GM12801 (cell line): ENCODE data around the gene SMARCD1.

Source experiments
- CTCF ChIP-seq: IDR thresholded peaks from one replicate; pipeline ENCODE4 v1.5.1; 2011; ENCODE audit warnings: control low read depth; ENCODE audit not compliant: insufficient read length; ENCODE audit errors: extremely low read depth

Gene SMARCD1

GRCh38 chr12:50103351-50103750 lies 18.2 kb downstream of the SMARCD1 start:
- no peak for TF ChIP-seq CTCF

DNA sequence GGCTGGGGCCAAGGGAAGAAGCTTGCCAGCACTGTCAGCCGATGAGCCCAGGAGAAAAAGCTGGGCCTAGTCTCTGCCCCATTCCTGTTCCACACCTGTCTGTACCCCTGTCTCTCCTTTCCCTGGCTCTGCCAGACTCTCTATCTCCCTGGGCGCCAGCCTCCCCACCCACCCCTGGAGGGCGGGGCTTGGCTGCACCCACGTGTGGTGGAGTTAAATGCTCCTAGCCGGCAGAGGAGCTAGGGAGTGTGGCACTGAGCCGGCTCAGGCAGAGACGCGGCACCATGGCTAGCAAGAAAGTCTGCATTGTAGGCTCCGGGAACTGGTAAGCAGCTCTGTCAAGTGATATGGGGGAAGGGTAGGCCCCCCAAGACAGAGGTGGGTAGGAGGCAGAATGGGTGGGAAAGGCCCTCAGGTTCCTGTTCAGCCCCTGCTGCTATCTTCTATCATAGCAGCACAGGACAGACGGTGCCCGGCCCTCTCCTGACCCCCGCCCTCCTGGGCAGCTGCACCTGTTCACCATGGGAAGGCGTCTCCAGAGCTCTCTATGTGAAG lies 18.7 kb downstream of the SMARCD1 start, which contains the start of gene GPD1:
Gene GPD1 (plus strand): TSS at position 242 of the 555 bp plus-strand sequence. CDS start 43 bp downstream, at position 285.
- TF ChIP-seq CTCF, result no peak

- no peak for TF ChIP-seq CTCF
Measured at GRCh38 chr12:50104417-50105366, 19.6 kb downstream of the SMARCD1 start.

- TF ChIP-seq CTCF, result no peak
Measured at GRCh38 chr12:50105913-50106450, 20.8 kb downstream of the SMARCD1 start.

DNA sequence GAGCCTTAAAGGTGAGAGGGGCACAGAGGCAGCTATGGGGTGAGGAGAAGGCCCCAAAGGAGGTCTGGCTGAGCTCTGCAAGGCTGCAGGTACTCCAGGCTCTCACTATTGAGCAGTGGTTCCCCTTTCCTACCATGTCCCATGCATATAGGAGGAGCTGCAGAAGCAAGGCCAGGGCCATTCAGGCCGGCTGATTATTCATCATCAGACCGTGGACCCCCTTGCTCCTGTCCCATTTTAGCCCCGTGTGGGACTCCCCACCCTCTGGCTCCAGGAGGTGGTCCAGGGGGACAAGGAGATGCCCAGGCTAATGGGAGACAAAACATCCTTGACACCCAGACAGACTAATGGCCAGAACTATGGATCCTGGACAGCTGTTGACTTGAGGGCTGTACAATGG lies 21.8 kb downstream of the SMARCD1 start:
- no peak for TF ChIP-seq CTCF

GRCh38 chr12:50107416-50108268 lies 22.5 kb downstream of the SMARCD1 start:
- no peak for TF ChIP-seq CTCF

- no peak for TF ChIP-seq CTCF
Measured at GRCh38 chr12:50109319-50109718, 24.2 kb downstream of the SMARCD1 start.
